Measurements from ENCODE around the gene GPR65.

GPR65 gene, protein sequence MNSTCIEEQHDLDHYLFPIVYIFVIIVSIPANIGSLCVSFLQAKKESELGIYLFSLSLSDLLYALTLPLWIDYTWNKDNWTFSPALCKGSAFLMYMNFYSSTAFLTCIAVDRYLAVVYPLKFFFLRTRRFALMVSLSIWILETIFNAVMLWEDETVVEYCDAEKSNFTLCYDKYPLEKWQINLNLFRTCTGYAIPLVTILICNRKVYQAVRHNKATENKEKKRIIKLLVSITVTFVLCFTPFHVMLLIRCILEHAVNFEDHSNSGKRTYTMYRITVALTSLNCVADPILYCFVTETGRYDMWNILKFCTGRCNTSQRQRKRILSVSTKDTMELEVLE

GRCh38 chr14:88005050-88005481, at the start of gene GPR65:
Gene GPR65 (plus strand): TSS chr14:88005135. CDS start chr14:88010848, 5,713 bp downstream.
- DNase-seq (ENCODE audit: low spot score) = no peak

DNA sequence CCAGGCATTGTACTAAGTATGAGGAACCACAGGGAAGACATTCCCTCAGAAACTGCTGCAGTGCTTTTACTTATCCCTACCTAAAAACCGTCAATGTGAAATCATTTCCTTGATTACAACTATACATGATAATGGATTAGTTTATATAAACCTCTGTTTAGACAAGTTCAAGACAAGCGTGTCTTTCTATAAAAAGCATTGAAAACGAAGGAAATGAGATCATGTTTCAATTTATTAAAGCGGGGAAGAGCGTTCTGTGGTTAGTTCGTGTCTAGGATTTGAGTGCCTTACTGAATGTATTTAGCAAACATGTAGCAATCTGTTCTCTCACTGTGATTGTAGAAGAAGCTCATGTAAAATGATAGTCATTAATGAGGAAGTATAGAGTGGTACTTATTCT, 49.4 kb upstream of the GPR65 start:
- no peak for DNase-seq (ENCODE audit: low spot score)

DNA sequence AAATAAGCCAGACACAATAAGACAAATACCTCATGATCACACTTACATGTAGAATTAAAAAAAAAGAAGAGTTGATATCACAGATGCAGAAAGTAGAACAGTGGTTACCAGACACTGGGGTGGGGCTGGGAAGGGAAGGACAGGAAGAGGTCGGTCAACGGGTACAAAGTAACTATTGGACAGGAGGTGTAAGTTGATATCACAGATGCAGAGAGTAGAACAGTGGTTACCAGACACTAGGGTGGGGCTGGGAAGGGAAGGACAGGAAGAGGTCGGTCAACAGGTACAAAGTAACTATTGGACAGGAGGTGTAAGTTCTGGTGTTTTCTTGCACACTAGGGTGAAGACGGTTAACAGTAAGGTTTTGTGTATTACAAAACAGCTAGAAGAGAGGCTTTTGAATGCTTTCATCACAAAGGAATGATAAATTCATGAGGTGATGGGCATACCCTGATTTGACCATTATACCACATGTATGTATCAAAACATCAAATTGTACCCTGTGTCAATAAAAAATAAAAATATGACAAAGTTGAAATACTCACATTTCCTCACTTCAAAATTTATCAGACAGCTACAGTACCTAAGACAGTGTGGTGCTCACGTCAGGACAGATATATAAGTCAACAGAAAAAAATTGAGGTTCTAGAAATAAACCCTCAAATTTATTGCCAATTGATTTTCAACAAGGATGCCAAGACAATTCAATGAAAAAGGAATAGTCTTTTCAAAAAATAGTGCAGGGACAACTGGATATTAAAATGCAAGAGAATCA, 44.7 kb upstream of the GPR65 start:
- DNase-seq (ENCODE audit: low spot score) = no peak

GRCh38 chr14:87961246-87961645, 43.7 kb upstream of the GPR65 start:
- DNase-seq (ENCODE audit: low spot score) = no peak

- DNase-seq (ENCODE audit: low spot score) = no peak
Observed at GRCh38 chr14:87966816-87967215, 38.1 kb upstream of the GPR65 start.

GRCh38 chr14:87967496-87967895, 37.4 kb upstream of the GPR65 start:
- no peak for DNase-seq (ENCODE audit: low spot score)

GRCh38 chr14:87971010-87971409, 33.9 kb upstream of the GPR65 start:
- no peak for DNase-seq (ENCODE audit: low spot score)

GRCh38 chr14:87975636-87976035, 29.3 kb upstream of the GPR65 start:
- DNase-seq (ENCODE audit: low spot score) = no peak

DNA sequence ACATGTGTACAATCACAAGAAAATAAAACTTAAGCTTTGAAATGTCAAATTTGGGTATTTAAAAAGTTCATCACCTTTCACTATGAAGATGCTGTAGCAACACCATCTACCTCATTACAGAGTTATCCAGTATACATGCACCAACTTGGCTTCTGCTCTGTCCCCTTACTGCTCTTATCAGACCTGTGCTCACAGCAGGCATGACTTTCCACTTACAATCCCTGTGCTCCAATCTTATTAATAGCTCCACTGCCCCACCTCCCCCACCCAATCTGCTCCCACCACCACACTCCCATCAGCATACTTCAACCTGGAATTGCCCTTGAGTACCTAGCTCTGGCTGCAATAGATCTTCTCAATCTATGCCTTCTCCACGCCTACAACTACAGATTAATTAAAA, 25.2 kb upstream of the GPR65 start:
- no peak for DNase-seq (ENCODE audit: low spot score)

DNA sequence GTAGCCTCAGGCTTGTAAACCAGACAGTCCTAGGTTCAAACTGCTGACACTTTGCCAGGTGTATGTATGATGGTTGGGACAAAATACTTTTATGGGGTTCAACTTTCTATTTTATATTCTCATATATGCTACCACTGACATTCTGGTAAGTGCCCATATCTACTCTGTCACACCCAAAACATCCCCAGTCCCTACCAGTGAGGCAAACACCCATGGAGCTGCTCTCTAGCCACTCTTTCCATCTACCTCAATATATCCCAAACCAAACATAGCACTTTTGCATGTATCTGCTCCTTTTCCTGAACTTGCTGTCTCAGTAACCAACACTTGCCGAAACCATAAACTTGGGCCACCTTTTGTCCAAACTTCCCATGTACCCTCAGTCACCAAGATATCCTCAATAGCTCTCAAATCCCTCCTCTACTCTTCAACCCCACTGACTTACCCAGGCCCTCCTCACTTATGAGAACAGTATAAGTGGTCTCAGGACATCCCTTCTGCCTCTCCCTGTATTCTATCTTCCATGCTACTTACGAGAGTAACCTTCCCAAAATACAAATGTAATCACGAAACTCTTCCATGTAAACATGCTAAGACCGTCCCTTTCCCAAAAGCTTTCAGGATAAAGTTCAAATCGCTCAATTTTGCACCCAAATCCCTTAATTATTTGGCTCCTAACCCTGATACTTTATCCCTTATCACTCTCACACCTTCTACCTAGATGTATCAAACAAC, 15.5 kb upstream of the GPR65 start:
- DNase-seq (ENCODE audit: low spot score) = no peak

DNA sequence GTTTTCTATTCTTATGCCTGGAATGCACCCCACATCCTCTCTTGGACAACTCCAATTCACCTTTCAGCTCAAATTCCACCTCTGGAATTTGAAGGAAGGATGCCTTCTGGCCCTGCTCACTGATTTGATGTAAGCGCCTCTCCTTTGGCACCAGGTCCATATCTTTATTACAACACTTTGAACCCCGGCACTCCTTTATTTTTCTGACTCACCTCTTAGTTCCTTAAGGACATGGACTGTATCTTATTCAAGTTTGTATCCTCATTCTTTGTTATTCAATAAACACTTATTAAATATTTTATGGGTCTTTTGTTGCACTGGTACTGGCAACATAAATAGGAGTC, 15.0 kb upstream of the GPR65 start:
- no peak for DNase-seq (ENCODE audit: low spot score)

GRCh38 chr14:87990682-87991081, 14.3 kb upstream of the GPR65 start:
- no peak for DNase-seq (ENCODE audit: low spot score)

- peak; percentile 54 for DNase-seq (ENCODE audit: low spot score)
Observed at GRCh38 chr14:87992346-87992717, 12.6 kb upstream of the GPR65 start.

- peak; percentile 92 for DNase-seq (ENCODE audit: low spot score)
Observed at GRCh38 chr14:87992718-87993628, 12.0 kb upstream of the GPR65 start, which contains the start of gene GALC. Gene GALC (minus strand): TSS chr14:87993182. CDS start chr14:87993164, 18 bp downstream.

GRCh38 chr14:87994974-87995373, 10.0 kb upstream of the GPR65 start:
- DNase-seq (ENCODE audit: low spot score) = no peak

DNA sequence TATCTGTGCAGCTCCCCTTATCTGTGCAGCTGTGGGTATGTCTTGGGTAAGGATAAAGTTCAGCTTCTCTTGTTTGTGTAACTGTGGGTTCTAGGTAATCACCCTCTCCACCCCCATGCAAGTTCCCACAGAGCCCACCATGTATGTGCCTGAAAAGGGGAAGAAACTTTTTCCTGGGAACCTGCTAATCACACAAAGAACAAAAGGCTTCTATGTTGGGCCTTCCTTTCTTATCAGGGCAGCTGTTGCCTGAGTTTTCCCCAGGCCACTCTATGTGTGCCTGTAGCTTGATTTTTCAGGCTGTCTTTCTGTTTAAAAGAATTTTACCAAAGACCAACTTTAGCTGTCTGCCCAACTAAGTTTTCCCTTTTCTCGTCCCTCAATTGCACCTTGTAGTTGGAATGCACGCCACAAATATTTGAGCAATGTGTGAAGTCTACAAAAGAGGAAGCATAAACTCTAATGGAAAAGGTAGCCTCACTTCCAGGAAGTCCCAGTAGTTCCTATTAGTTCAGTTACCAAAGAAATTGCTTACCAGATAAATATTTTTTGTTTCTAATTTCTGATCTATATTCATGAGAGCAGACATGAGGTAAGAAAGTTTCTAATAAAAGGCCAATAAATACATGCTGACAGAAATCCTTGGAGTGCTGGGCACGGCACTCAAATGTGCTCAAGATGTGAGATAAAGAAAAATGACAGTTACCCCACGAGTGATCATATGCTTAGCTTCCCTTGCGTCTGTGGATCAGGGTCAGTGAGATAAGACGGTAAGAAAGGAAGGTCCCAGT, 9.2 kb upstream of the GPR65 start:
- DNase-seq (ENCODE audit: low spot score) = no peak

- no peak for DNase-seq (ENCODE audit: low spot score)
Observed at GRCh38 chr14:87996291-87996592, 8.7 kb upstream of the GPR65 start.

DNA sequence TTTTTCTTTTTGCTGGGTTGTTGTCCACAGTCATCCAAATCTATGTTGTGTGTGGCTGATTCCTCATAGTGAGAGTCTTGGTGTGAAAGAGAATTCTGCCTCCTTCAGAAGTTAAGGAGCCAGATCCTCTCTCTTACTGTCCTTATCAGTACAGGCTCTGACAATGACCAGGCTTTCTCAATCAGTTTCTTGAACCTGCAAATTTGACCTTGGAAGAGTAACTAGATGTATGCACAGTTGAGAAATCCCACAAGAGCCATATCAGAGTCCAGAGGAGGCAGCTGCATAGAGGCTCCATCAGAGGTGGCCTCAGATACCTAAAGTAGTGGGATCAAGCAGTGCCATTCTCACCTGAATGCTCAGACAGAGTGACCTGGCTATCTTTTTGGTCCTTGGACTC, 6.5 kb upstream of the GPR65 start:
- DNase-seq (ENCODE audit: low spot score) = no peak

DNA sequence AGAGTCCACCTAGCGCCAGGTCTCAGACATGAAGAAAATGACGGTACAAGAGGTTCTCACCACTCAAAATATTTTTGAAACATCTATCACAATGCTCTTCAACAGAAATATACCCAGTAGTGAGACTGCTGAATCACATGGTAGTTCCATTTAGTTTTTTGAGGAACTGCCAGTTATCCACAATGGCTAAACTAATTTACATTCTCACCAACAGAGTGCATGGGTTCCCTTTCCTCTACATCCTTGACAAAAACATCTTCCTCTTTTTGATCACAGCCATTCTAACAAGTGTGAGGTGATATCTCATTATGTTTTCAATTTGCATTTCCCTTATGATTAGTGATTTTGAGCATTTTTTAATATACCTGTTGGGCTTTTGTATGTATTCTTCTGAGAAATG, 5.7 kb upstream of the GPR65 start:
- DNase-seq (ENCODE audit: low spot score) = peak; percentile 33

GRCh38 chr14:88002421-88003075, 2.4 kb upstream of the GPR65 start:
- no peak for DNase-seq (ENCODE audit: low spot score)

GRCh38 chr14:88003425-88003824, 1.5 kb upstream of the GPR65 start:
- no peak for DNase-seq (ENCODE audit: low spot score)

Data from globus pallidus (tissue), 1 donor.